Transverse colon (tissue), 4 donors: ENCODE results near the gene PTPRE.

Experiments used
- POLR2A ChIP-seq: fragments of 450-650 bp; IDR thresholded peaks from one replicate; pipeline ENCODE4 v1.6.1; 2016; ENCODE audit warnings: antibody characterized with exemption, mild to moderate bottlenecking, moderate library complexity
- POLR2AphosphoS5 ChIP-seq, 3 donors: sonication (generic); formaldehyde crosslinking; IDR thresholded peaks; one replicate each; pipeline ENCODE4 v1.6.1; 2016; ENCODE audit warnings: antibody characterized with exemption in 3 of 3
- TF ChIP-seq, protein P1 (sequence below), 5 experiments: fragments of 200-600 bp in 3 of 5; fragments of 450-650 bp in 2 of 5; sonication (generic) in 3 of 5; IDR thresholded peaks; 1 replicate in 2 of 5; 2 replicates in 3 of 5; pipeline ENCODE4 v1.5.1; 2016 to 2017; ENCODE audit warnings: antibody characterized with exemption in 5 of 5, inconsistent platforms in 3 of 5, mild to moderate bottlenecking in 2 of 5, moderate library complexity in 1 of 5

DNA sequence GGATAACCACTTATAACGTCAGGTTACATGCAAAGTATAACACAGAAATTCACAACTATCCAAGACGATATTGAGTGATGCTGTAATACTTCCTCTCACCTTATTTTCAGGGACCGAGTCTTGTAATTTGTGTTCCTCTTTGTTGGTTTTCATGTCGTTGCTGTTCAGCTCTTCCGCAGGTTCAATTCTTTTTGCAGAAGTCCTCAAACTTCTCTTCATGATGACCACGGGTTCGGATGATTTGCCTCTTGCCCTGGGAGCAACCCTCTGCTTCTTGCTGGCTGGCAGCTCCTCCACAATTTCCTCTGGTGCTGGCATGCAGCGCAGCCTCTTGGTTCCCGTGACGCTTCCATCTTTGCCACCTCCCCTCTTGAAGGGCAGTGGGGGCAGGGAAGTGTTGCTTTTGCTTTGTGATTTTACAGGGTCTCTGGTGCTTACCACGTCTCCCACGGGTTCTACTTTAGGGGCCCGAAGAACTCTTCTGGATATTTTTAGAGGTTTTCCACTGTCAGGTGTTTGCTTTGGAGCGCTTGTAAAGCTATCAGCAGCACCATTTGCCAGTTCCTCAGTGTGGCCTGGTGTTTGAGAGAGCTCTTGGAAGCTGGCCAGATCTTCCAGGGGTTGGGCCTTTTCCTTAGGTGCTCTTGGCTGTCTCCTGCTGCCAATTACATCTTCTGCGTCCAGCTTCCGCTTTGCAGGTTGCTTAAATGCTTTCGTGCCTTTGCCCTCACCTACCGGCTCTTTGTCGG, 195.8 kb downstream of the PTPRE start:
- TF ChIP-seq, protein P1, sequence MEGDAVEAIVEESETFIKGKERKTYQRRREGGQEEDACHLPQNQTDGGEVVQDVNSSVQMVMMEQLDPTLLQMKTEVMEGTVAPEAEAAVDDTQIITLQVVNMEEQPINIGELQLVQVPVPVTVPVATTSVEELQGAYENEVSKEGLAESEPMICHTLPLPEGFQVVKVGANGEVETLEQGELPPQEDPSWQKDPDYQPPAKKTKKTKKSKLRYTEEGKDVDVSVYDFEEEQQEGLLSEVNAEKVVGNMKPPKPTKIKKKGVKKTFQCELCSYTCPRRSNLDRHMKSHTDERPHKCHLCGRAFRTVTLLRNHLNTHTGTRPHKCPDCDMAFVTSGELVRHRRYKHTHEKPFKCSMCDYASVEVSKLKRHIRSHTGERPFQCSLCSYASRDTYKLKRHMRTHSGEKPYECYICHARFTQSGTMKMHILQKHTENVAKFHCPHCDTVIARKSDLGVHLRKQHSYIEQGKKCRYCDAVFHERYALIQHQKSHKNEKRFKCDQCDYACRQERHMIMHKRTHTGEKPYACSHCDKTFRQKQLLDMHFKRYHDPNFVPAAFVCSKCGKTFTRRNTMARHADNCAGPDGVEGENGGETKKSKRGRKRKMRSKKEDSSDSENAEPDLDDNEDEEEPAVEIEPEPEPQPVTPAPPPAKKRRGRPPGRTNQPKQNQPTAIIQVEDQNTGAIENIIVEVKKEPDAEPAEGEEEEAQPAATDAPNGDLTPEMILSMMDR (IDR thresholded peaks at IDR 0.05) = no peak
- TF ChIP-seq POLR2AphosphoS5 (IDR thresholded peaks at IDR 0.05) (no peak), POLR2A (no peak)
